NCI-H146 treated with DMSO at 0.1 percent for 48 hours (cell line): ENCODE data around the gene VEGFC.

Source experiments
- DNase-seq: peaks from one replicate; lab custom pipeline; 2025; ENCODE audit not compliant: unreplicated experiment; lab: John Stamatoyannopoulos, UW

The VEGFC gene

DNA sequence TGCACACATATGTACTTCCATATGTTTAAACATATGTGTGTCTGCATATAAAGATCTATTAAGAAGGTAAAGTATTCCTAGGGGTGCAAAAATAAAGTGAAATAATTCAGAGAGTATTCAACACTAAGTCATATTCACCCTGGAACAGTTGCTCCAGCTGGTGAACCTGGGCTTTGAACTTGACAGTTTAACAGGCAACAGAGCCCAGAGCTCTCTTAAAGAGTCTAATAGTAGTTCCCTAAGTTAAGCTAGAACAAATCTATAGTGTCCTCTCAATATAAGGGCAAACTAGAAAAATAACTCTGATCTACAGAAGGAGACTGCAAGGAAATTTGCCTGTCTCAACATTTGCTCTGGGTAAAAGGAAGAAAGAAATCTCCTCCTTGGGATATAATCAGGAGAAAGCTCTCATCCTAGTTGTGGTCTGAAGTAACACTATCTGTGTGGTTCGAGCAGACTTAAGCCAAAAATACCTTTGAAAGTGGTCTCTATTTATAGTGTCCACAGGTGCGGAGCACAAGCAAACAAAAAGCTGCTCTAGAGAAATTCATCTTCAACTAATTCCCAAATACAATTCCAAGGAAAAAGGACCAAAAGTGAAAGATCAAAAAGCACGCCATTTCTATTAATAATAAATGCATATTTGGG, 29.9 kb downstream of the VEGFC start:
- DNase-seq = no peak

DNA sequence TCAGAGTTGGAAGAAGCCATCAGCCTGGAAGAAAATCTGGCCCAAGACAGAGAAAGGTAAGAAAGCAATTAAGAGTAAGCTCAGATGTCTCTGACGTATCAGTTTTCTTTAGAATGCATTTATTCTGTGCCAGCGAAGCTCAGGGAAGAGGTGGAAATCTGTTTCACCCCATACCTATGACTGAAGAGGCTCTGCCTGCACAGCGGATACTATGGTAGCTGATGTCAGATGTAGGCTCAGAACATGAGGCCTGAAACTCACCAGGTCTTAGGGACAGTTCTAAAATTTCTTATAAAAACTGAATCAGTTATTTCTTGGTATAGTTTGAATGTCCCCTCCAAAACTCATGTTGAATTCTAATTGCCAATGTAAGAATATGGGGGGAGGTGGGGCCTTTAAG, 30.9 kb downstream of the VEGFC start:
- DNase-seq = no peak

- no peak for DNase-seq
Measured at GRCh38 chr4:176760471-176760870, 32.3 kb downstream of the VEGFC start.

- DNase-seq = no peak
Measured at GRCh38 chr4:176758731-176759130, 34.0 kb downstream of the VEGFC start.

GRCh38 chr4:176758323-176758722, 34.4 kb downstream of the VEGFC start:
- DNase-seq = no peak

- no peak for DNase-seq
Measured at GRCh38 chr4:176755613-176756012, 37.1 kb downstream of the VEGFC start.

DNA sequence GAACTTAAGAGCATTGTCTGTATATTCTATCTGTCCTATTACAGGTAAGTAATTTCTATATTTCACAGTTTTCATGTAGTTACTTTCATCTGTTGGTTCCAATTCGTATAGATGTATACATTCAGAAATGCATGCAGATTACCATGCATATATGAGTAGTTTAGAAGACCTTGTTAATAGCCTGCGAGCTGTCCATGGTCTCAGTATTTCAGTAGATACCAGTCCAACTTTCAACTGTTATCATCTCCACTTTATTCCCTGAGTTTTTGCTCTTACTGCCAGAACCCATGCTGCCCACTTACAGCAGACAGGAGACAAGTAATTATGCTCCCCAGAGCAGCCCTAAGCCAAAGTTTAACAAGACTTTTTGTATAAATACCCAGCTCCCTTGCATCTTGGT, 37.7 kb downstream of the VEGFC start:
- no peak for DNase-seq

- DNase-seq = no peak
Measured at GRCh38 chr4:176753049-176753448, 39.7 kb downstream of the VEGFC start.

DNA sequence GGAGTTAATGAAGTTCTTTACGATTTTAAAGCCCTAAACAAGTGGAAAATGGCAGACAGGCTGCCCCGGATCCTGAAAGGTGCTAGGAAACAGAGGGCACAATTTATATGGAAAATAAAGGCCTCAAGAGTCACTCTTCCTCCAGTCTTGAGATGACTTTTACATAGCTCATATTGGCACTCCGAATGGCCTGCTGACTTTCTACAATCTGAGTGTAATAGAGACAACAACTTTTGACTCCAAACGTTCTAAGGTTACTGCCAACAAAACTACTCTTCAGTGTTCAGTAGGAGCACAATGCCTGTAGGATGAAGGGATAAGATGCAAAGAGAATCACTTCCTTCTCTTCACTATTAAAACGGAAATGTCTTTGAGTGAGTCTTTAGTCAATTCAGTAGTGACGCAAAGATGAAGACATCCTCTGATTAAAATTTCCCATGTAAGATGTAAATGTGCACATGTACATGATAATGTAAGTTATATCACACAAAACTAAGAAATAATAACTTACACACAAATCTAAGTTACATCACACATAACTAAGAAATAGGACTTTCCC, 40.5 kb downstream of the VEGFC start:
- no peak for DNase-seq

DNA sequence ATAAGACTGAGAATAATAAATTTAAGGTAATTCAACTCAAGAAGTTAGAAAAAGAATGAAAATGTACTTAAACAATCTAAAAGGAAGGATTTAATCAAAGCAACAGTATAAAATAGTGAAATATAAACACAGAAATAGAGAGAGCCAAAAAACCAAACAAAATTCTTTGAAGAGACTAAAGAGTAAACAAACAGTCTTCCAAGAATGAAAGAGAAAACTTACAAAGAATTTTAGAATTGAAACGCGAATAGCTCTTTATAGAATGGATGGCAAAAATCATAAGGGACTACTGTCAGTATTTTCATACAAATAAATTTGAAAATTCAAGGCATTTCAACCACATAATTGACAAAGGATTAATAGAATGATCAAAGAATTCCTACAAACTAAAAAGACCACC, 41.7 kb downstream of the VEGFC start:
- DNase-seq = no peak

DNA sequence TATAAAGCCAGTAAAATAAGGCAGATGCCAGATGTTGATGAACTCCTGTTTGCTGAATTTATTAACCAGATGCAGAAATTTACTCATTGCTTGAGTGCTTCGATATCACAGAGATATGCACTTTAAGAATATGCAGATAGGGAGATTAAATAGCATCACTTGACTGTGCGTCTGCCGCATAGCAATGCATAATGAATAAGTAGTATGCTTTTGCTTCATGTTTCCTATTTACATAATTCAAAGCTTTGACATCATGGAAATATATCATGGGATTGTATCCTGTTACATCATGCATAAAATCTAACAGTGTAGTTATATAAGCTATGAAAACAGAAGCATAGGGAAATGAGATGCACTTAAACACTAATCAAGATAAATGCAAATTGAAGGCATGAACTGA, 45.9 kb downstream of the VEGFC start:
- DNase-seq = no peak

- DNase-seq = no peak
Measured at GRCh38 chr4:176745902-176746301, 46.8 kb downstream of the VEGFC start.

GRCh38 chr4:176744091-176744490, 48.6 kb downstream of the VEGFC start:
- no peak for DNase-seq

DNA sequence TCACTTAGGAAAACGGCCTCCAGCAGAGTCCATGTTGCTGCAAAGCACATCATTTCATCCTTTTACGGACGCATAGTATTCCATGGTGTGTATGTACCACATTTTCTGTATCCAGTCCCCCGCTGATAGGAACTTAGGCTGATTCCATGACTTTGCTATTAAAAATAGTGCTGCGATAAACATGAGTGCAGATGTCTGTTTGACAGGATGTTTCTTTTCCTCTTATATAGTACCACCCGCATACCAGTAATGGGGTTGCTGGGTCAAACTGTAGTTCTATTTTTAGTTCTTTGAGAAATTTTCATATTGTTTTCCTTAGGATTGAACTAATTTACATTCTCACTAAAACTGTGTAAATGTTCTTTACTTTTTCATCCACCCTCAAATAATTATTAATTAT, 50.5 kb downstream of the VEGFC start:
- DNase-seq = no peak

GRCh38 chr4:176741253-176741652, 51.5 kb downstream of the VEGFC start:
- DNase-seq = no peak

DNA sequence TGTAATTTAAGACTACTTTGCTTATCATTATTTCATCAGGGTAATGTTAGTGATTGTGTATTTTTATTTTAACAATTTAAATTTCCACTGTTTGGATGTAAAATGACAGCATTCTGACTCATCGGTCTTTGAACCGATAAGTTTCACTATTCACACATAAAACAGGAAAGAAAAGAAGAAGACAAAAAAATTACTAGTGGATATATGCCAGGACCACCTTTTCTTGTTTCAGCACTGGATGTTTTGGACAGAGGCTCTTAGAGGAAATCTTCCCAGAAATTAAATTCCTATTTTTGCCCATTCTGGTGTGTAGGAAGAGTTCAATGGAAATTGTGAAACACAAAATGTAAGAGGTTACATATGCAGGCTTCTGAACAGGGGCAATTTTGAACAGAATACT, 57.4 kb downstream of the VEGFC start:
- no peak for DNase-seq

- DNase-seq = no peak
Measured at GRCh38 chr4:176734461-176734860, 58.3 kb downstream of the VEGFC start.

DNA sequence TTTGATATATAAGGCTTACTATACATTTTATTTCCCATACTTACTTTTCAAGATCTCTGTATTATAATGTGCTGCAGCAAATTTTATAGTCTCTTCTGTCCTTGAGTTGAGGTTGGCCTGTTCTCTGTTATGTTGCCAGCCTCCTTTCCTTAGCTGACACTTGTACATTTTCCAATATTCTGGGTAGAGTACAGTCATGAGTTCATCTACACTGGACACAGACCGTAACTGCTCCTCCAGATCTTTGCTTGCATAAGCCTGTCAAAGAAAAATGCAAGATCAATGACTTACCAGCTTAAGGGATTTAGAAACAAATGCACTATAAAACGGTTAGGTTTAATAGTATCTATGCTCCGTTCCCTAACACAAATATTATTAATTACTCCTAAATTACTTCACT, 63.2 kb downstream of the VEGFC start:
- DNase-seq = no peak

DNA sequence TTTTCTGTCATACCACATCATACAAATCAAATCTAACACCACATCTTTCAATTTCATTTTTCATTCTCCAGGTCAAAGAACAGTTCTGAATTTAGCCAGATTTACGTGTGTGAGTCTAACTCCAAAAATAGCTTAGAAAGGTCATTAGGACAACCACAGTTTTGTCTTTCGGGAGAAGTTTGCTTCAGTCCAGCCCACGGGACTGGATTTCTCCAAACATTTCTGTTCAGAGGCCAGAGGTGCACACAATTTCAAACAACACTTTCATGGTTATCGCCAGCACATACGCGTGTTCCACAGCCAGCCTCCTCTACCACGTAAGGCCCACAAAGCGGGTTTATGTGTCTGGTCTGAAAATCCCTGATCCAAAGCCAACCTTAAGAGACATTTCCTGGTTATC, 65.9 kb downstream of the VEGFC start:
- no peak for DNase-seq

DNA sequence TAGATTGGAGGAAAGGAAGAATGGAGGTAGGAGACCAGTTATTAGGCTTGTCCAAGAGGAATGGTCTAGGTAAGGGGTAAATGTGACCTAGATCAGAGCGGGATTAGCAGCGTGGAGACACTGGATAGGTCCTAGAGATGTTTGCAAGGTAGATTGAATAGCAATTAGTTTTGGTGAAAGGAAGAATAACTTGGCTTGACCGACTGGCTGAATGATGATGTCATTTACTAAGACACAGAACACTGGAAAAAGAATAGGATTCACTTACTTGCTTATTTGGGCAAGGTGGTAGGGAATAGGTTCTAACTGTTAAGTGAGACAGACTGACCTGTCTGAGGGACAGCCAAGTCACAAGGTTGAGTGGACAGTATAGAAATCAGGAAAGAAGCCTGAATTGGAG, 71.3 kb downstream of the VEGFC start:
- DNase-seq = no peak

DNA sequence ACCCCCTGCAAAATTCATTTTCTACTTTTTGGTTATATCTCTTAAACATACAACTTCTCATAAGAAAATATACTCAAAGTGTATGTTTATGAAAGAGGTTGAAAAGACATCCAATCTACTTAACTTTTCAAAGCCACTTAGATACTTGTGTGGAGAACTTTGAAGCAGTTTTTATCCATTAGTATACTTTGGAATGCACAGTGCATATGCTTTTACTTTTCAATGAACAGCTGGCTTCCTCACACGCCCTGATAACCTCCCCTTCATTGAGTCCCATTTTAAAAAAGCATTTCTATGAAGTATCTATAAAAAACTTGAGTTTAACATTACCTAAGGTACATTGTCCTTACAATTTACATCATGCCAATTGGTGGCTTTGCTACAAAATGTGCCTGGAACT, 73.8 kb downstream of the VEGFC start:
- DNase-seq = no peak

DNA sequence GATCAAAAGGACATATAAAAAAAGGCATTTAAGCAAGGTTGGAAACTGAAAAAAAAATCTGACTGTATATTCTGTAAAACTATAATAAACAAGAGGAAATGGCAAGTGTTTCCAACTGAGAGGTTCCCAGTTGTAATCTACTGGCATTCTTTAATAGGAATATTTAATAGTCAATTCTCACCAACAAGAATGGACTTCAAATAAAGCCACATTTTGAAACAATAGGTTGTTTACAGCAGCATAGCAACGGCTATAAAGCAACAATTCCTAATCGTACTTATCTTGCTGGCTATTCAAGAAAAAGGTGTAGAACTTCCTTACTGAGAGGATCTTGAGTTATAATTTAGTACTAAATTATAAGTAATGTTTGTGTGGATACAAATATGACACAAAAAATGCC, 75.5 kb downstream of the VEGFC start:
- DNase-seq = no peak

DNA sequence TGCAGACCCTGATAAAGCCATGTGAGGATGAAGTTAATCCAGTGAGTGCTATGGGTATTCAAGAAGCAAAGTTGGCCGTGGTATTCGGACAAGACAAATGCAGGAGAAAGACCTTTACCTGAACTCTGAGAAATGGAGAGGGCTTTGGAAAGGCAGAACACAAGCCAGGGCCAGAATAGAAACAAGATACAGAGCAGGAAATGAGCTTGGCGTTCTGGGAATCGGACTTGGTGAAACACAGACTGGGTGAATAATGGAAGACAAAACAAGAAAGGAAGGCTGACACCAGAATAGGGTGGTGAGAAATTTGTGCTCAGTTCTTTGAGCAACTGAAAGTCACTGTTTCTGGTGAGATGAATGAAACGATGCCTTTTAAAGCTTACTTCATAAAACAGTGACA, 83.3 kb downstream of the VEGFC start:
- DNase-seq = no peak
